Measurements from ENCODE around the gene LOXL1. TPM values are rescaled to one million over a fixed set of nuclear protein-coding genes. Genes with fewer than 3 reads are reported as not detected.

Gene LOXL1
- total and polyA plus RNA-seq, 9 of the 15 experiments (the other 6 are each of a cell fraction or from before 2014, with no cell fraction given): 0.14 TPM; not detected in 8

DNA sequence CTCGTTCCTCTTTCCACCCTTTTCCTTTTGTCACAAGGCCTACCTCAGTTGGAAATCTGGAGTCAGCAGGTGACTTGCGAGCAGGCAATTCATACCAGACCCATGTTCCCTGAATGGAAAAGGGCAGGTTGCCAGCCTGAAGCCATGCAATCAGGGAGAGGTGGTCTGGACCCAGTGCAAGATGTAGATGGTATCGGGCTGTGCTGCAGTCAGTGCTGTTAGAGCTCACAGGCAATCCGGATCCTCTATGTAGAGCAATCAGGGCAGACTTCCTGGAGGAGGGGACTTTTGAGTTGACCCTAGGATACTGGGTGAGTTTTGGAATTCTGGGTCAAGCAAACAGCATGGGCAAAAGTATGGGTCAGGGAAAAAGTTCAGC, 18.9 kb downstream of the LOXL1 start (continued):
- TF ChIP-seq SAFB2 (IDR thresholded peaks at IDR 0.05; ENCODE audit: borderline replicate concordance, low read depth, low read length, severe bottlenecking) (no peak), ESRRA (IDR thresholded peaks at IDR 0.05; ENCODE audit: borderline replicate concordance, low read depth) (no peak), CHD4 (IDR thresholded peaks at IDR 0.05; ENCODE audit: insufficient read depth, insufficient replicate concordance, low read depth, low read length, poor library complexity, severe bottlenecking) (no peak), CEBPZ (IDR thresholded peaks at IDR 0.05; ENCODE audit: borderline replicate concordance, low read depth, low read length) (no peak), ZNF124 (CRISPR knock-in tag; IDR thresholded peaks at IDR 0.05) (no peak), ZBTB34 (CRISPR knock-in tag; IDR thresholded peaks at IDR 0.05) (no peak), RBM14 (IDR thresholded peaks at IDR 0.05; ENCODE audit: borderline replicate concordance, insufficient read depth, low read depth, low read length) (no peak), NRF1 (conservative IDR thresholded peaks at IDR 0.05 in 1 of 2, IDR thresholded peaks at IDR 0.05 in 1 of 2) (no peak), TEAD2 (tag; IDR thresholded peaks at IDR 0.05) (no peak), CC2D1A (IDR thresholded peaks at IDR 0.05) (no peak), BCOR (IDR thresholded peaks at IDR 0.05) (peak; percentile 60; the same call in 1 of the 2 replicates), KAT2B (IDR thresholded peaks at IDR 0.05; ENCODE audit: low read depth, low read length) (no peak), ZFP36 (IDR thresholded peaks at IDR 0.05; ENCODE audit: low read depth, low read length, partially characterized antibody) (peak; percentile 99), ZNF436 (CRISPR knock-in tag; IDR thresholded peaks at IDR 0.05) (peak; percentile 56; the same call in 1 of the 2 replicates), ZNF79 (CRISPR knock-in tag; IDR thresholded peaks at IDR 0.05; ENCODE audit: low read depth) (no peak), SMARCA5 (IDR thresholded peaks at IDR 0.05) (peak; percentile 62; the same call in 1 of the 2 replicates), NONO (IDR thresholded peaks at IDR 0.05; ENCODE audit: low read depth in 2 of 2, low read length in 1 of 2) (no peak)
- TF ChIP-seq, protein P1, sequence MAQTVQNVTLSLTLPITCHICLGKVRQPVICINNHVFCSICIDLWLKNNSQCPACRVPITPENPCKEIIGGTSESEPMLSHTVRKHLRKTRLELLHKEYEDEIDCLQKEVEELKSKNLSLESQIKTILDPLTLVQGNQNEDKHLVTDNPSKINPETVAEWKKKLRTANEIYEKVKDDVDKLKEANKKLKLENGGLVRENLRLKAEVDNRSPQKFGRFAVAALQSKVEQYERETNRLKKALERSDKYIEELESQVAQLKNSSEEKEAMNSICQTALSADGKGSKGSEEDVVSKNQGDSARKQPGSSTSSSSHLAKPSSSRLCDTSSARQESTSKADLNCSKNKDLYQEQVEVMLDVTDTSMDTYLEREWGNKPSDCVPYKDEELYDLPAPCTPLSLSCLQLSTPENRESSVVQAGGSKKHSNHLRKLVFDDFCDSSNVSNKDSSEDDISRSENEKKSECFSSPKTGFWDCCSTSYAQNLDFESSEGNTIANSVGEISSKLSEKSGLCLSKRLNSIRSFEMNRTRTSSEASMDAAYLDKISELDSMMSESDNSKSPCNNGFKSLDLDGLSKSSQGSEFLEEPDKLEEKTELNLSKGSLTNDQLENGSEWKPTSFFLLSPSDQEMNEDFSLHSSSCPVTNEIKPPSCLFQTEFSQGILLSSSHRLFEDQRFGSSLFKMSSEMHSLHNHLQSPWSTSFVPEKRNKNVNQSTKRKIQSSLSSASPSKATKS (CRISPR knock-in tag; IDR thresholded peaks at IDR 0.05): no peak
- TF ChIP-seq, protein P2, sequence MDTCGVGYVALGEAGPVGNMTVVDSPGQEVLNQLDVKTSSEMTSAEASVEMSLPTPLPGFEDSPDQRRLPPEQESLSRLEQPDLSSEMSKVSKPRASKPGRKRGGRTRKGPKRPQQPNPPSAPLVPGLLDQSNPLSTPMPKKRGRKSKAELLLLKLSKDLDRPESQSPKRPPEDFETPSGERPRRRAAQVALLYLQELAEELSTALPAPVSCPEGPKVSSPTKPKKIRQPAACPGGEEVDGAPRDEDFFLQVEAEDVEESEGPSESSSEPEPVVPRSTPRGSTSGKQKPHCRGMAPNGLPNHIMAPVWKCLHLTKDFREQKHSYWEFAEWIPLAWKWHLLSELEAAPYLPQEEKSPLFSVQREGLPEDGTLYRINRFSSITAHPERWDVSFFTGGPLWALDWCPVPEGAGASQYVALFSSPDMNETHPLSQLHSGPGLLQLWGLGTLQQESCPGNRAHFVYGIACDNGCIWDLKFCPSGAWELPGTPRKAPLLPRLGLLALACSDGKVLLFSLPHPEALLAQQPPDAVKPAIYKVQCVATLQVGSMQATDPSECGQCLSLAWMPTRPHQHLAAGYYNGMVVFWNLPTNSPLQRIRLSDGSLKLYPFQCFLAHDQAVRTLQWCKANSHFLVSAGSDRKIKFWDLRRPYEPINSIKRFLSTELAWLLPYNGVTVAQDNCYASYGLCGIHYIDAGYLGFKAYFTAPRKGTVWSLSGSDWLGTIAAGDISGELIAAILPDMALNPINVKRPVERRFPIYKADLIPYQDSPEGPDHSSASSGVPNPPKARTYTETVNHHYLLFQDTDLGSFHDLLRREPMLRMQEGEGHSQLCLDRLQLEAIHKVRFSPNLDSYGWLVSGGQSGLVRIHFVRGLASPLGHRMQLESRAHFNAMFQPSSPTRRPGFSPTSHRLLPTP (IDR thresholded peaks at IDR 0.05; ENCODE audit: borderline replicate concordance, extremely low read depth, insufficient read length): peak; percentile 15

Measured in K562 (cell line).